LNCAP (cell line): ENCODE results near the gene MICAL2.

Experiments
- CTCF ChIP-seq: fragments of 450-650 bp; IDR thresholded peaks from 2 replicates; pipeline ENCODE4 v1.5.1; 2017; ENCODE audit warnings: mild to moderate bottlenecking

MICAL2 gene

GRCh38 chr11:12106101-12106500 lies 4.3 kb upstream of the MICAL2 start:
- no peak for TF ChIP-seq CTCF

GRCh38 chr11:12106501-12106900 lies 3.9 kb upstream of the MICAL2 start:
- TF ChIP-seq CTCF: no peak

GRCh38 chr11:12108875-12109453 lies 1.4 kb upstream of the MICAL2 start:
- TF ChIP-seq CTCF: no peak

GRCh38 chr11:12109591-12110196 lies 696 bp upstream of the MICAL2 start:
- no peak for TF ChIP-seq CTCF

GRCh38 chr11:12110714-12111548 lies 541 bp downstream of the MICAL2 start:
- no peak for TF ChIP-seq CTCF

- no peak for TF ChIP-seq CTCF
Observed at GRCh38 chr11:12111549-12112520, 1.4 kb downstream of the MICAL2 start.

- TF ChIP-seq CTCF: no peak
Observed at GRCh38 chr11:12112750-12113149, 2.4 kb downstream of the MICAL2 start.
